GM21737 (cell line): ENCODE measurements around the gene CTNNA3.
"Not testable (repeated sequence)": the region's sequence is repeated elsewhere in the genome, so short reads cannot be mapped to it uniquely, and the experiment has no call there.

Source experiments
- ATAC-seq: cut with Tn5 transposase; IDR thresholded peaks from one replicate; pipeline ENCODE4 v1.9.1; 2021; ENCODE audit warnings: mild to moderate bottlenecking, moderate library complexity; ENCODE audit not compliant: unreplicated experiment

The CTNNA3 gene

DNA sequence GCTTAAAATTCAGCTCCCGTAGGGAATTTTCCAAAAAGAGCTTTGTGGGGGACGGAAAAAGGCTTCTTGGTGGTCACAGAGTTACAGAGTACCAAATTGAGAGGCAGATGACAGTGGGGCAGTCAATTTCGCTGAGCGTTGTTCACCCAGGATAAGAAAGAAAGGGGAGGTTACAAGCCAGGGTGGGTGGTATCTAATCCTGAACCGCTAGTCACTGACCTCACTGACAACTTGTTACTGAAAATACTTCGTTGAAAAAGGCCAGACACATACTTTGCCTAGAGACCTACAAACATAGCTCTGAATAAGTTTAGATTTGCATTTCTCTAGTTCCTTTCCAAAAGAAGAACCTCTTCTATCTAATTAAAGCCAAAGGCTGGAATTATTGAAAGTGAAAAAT, at the start of gene CTNNA3:
Gene CTNNA3 (minus strand): TSS at position 167 of the 400 bp plus-strand sequence.
- ATAC-seq = no peak

DNA sequence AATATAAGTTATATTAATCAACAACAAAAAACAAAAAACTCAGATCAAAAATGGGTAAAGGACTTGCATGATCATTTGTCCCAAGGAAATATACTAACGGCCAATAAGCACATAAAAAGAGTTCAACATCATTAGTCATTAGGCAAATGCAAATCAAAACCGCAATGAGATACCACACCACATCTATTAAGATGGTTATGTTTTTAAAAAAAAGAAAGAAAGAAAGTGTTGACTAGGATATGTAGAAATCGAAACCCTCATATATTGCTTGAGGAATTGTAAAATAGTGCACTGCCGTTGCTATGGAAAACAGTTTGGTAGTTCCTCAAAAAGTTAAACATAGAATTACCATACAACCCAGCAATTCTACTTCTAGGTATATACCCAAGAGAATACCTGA, 39.4 kb upstream of the CTNNA3 start:
- no peak for ATAC-seq

DNA sequence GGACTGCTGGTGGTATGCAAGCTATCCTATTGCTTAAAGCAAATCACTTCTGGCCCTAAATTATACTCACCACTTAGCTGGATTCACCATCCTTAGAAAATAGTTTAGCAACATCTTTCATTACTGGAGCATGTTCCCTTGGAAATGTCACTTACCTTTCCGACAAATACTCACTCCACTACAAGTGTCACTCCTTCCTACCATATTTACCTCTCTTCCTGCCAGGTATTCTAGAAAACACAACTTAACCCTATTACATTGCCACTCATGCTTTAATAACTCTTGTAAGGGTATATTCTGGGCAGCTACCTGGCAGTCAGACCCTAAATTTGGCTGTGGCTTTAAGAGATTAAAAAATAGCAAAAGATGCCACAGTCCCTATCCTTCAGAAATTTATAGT, 37.5 kb upstream of the CTNNA3 start:
- no peak for ATAC-seq

DNA sequence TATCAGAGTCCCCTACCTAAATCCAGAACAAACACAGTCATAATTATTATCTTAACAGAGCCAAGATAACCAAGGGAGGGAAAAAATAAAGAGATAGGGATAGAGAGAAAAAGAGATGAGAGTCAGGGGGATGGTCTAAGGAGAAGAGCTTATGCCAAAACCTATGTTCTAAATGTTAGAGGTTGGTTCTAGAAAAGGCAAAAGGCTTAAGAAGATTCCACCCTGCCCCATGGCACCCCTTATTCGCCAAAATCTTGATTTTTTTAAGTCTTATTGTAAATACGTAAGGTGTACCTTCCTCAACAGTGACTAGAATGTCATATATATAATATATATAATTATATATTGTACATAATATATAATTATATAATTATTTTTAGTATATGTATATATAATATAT, 29.6 kb upstream of the CTNNA3 start:
- no peak for ATAC-seq

DNA sequence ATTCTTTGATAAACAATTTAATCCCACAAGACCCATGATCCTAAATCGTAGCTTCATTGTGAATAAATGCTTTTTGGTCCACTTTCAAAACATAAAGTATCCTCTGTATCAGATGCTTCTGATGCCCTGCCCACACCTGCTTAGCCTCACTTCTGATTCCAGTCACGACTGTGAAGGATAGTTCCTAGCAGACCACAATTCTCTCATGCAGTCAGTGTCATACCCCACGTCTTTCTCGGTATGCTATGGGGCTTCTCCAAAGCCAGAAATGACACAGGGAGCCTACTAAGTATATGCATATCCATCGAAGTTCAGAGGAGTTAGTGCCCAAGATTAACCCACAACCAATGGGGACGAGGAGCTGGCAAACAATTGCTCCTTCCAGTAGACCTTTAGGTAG, 27.6 kb upstream of the CTNNA3 start:
- no peak for ATAC-seq

DNA sequence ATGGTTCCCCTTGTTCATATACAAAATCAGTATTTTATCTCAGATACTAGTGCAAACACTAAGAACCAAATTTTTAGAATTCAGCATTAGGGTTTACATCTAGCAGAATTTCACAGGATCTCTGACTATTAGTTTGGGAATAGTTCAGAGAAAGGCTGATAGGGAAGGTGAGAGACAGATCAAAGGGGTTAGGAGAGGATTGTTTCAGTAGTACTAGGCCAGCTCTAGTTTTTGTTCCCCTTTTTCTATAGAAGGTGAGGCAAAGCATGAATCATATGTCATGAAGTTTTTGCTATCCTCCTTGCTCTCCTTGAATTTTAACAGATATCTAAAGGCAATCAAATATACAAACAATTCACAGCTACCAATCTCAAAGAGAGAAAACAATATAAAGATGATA, 26.1 kb upstream of the CTNNA3 start:
- no peak for ATAC-seq

DNA sequence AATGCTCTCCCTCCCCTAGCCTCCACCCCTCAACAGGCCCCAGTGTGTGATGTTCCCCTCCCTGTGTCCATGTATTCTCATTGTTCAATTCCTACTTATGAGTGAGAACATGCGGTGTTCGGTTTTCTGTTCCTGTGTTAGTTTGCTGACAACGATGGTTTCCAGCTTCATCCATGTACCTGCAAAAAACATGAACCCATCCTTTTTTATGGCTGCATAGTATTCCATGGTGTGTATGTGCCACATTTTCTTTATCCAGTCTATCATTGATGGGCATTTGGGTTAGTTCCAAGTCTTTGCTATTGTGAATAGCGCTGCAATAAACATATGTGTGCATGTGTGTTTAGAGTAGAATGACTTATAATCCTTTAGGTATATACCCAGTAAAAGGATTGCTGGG, 20.5 kb upstream of the CTNNA3 start:
- not testable (repeated sequence) for ATAC-seq

DNA sequence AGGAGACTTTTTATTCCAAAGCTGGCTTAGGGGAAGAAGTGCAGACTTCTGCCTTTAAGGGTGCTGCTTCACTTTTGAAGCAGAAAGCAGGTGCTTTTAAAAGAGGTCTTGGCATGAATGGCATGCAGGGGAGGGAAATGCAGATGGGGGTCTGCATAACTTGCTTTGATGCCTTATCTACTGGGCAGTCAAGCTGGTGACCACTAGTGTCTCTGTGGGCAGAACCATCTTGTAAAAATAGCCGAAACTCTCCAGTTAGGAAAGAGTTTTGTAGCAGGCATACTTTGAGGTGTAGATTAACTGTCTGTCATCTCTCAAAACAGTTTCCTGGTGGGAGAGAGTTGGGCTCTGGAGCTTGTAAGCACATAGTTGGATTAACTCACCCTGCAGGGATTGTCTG, 9.9 kb upstream of the CTNNA3 start:
- no peak for ATAC-seq

DNA sequence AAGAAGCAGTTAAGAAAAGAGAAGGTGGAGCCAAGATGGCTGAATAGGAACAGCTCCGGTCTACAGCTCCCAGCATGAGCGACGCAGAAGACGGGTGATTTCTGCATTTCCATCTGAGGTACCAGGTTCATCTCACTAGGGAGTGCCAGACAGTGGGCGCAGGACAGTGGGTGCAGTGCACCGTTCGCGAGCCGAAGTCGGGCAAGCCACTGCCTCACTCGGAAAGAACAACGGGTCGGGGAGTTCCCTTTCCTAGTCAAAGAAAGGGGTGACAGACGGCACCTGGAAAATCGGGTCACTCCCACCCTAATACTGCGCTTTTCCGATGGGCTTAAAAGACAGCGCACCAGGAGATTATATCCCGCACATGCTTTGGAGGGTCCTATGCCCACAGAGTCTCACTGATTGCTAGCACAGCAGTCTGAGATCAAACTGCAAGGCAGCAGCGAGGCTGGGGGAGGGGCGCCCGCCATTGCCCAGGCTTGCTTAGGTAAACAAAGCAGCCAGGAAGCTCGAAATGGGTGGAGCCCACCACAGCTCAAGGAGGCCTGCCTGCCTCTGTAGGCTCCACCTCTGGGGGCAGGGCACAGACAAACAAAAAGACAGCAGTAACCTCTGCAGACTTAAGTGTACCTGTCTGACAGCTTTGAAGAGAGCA, 3.7 kb upstream of the CTNNA3 start:
- ATAC-seq = not testable (repeated sequence)

DNA sequence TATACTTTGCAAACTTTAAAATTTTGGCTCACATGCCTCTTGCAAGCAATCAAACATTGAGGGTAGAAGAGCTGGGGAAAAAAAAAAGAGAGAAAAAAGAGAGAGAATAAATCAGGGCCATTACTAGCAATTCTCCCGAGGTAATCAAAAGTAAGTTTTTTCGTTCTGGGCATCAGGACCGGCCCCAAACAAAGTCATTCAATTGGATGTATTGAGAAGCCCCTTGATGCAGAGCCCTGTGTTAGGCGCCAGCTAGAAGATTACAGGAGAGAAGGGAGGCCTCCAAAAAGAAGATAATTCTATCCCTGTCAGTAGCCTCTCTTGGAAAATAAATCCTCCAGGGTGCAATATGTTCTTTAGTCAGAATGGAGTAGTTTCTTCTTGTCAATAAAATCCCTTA, 2.2 kb upstream of the CTNNA3 start:
- ATAC-seq = no peak

DNA sequence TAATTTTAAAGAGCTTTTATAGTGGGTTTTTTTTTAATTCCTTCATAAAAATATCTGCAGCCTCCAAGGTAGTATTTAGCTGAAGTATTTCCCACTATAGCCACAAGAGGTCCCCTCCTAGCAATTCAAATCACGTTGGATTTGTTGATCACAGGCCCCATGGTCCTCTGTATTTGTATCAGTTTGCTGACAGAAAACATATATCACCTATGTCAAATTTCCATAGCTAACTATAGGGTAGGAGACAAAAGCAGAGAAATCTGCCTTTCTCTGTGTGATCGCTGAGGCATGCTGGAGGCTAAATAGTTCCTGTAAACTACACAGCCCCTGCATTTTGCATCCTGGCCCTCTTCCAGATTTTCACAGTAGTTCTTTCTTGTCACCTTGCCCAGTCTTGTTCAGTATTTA, 1.7 kb upstream of the CTNNA3 start:
- peak; percentile 89 for ATAC-seq

DNA sequence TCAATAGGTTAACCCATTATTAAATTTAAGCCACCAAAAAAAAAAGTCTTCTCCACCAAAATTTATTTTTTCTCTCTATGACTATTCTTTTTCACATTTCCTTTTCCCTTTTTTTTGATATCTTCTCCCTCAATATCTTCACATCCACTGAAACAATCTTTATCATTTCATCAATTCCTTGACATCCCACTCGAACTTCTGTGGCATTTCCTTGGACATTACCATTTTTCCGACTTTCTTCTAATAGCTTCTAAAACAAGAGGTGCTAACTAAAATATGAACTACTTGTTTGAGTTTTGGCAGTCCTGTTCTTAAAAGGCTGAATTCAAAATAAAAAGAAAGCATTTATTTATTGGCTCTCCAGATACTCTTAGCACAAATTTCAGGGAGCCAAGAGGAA, 684 bp upstream of the CTNNA3 start:
- ATAC-seq = no peak

DNA sequence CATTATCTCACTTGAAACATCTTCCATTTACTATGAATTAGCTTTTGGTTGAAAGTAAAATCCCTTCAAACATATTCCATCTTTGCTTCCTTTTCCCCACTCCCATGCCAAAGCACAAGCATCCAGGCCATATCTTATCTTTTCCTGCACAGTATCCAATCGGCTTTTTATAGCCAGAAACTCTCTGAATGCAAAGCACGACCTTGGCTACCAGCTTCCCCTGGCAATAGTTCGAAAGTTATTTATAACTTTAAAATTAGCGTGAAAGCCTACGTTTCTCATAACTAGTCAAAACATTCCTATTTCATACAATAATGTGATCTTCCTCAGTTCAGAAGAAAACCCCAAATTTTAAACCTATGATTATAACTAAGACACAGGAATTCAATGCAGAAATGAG, 440 bp downstream of the CTNNA3 start:
- ATAC-seq = no peak

DNA sequence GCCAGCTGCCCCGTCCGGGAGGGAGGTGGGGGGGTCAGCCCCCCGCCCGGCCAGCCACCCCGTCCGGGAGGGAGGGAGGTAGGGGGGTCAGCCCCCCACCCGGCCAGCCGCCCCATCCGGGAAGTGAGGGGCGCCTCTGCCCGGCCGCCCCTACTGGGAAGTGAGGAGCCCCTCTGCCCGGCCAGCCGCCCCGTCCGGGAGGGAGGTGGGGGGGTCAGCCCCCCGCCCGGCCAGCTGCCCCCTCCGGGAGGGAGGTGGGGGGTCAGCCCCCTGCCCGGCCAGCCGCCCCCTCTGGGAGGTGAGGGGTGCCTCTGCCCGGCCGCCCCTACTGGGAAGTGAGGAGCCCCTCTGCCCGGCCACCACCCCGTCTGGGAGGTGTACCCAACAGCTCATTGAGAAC, 4.1 kb downstream of the CTNNA3 start:
- not testable (repeated sequence) for ATAC-seq

DNA sequence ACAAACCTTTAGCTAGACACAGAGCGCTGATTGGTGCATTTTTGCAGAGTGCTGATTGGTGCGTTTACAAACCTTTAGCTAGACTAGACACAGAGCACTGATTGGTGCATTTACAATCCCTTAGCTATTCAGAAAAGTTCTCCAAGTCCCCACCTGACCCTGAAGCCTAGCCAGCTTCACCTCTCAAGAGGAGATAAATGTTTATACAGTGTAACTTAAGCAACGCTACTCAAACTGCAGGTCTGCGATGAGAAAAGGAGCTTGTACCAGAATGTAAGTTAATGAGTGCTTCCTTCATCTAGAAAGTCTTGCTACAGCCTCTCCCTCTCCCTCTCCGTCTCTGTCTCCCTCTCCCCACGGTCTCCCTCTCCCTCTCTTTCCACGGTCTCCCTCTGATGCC, 5.5 kb downstream of the CTNNA3 start:
- ATAC-seq = not testable (repeated sequence)

DNA sequence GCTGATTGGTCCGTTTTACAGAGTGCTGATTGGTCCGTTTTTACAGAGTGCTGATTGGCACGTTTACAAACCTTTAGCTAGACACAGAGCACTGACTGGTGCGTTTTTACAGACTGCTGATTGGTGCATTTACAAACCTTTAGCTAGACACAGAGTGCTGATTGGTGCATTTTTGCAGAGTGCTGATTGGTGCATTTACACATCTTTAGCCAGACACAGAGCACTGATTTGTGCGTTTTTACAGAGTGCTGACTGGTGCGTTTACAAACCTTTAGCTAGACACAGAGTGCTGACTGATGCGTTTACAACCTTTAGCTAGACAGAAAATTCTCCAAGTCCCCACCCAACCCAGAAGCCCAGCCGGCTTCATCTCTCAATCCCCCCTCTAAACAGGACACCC, 11.9 kb downstream of the CTNNA3 start:
- not testable (repeated sequence) for ATAC-seq

DNA sequence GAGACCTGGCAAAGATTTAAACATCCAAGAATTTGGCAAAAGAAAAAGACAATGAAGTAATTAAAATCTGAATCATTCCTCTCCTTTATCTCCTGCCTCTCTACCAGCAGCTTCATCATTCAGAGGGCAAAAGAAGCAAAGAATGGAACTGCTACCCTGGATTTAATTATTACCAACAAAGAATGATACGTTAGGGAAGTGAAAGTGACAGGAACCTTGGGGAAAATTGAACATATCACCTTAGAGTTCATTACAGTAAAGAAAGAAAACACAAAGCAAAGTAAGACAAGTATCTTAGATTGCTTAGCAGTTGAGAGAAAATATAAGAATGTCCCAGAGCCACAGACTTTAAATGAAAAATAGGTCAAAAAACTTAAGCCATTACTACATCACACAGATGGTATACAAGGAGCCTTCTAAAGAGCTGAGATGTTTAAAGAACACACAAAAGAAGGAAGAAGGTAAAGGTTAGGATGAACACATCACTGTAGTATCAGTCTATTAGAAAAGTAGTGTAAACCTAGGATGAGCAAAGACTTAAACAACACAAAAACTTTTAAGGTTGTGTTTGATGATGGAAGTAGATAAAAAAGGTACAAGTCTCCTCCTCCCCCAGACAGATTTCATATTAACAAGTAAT, 17.5 kb downstream of the CTNNA3 start:
- no peak for ATAC-seq

DNA sequence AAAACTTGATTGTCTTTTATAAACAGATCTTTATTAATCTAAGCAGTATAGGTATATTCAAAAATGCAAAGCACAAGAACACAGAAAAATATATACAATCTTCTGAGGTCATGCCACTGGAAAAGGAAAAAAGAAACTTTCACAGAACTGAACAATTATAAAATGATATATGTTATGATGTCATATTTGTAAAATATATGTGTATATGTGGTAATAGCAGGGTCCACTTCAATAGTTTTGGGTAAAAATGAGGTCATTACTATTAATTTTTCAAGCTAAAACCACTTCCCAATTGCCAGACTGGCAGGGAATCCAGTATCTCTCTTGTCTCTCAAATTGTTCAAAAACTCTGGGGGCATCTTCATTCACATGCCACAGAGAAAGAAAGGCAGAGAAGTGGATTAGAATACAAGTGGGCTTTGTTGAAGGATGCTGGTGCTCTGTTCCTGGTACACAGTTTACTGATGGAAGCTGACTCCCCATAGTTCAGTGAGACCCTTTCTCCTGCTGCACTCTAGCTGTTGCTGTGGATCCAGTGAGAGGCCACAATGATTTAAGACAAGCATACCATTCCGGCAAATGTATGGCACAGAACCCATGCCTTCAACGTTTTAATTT, 19.7 kb downstream of the CTNNA3 start:
- no peak for ATAC-seq

DNA sequence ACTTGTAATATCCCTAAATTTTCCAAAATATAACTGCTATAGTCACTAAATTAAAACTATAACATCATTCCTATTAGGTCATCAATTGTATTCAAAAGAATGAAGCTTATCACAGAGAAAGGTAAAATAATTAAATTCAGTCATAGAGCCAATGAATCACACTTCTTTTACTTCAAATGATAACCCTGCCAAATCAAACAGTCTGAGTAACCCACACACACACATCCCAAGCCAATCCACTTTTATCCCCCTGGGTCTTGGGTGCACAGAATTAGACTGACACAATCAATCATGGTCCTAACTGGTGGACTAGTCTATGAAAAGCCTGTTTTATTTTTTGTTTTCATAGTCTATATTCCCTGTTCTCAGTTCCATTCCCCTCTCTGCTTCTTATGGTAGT, 25.6 kb downstream of the CTNNA3 start:
- ATAC-seq = no peak

DNA sequence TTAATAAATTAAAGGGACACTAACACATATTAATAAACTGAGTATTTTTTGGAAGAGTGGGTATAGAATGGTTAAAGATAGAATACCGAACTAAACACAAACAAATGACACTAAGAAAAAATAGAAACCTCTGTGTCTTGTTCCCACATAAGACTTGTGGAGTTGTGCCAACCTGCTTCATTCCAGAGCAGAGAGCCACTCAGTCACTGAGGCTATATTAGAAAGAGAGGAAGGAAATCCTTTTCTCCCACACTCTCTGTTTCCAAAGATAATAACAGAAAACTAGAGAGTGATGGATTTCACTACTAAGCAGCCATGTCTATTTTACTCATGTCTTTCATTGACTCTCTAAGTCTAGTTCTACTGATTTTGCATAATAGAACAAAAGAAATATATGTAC, 26.0 kb downstream of the CTNNA3 start:
- ATAC-seq = no peak

DNA sequence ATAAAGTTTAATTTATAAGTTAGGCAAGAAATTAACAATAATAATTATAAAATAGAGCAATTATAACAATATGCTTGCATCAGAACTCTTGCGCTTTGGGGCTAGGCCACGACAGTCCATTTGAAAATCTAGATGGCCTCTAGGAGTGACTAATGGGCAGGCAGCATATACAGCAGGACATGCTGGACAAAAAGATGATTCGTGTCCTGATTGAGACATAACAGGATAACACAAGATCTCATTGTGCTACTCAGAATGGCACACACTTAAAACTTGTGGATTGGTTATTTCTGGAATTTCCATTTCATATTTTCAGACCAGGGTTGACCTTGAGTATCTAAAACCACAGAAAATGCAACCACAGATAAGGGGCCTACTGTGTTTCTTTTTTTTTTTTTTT, 27.5 kb downstream of the CTNNA3 start:
- no peak for ATAC-seq

DNA sequence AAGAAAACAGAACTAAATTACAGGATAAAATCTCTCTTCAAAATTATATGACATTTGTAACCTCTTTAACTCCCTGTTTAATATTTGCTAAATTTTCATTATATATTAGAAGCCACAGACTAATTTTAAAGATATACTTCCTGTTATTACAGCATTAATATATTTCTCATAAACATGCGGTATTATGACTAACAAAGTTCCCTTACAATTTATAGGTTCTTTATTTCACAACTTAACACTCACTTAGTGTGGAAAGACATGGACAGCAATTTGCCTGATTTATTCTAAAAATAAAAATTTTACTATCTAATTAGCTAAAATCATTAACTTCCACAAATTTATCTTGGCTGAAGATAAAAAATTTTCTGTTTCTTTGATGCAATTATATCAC, 29.0 kb downstream of the CTNNA3 start:
- ATAC-seq = no peak
